ENCODE data around the gene HILPDA.

HILPDA gene

GRCh38 chr7:128479082-128479481 is 23.4 kb downstream of the HILPDA start:
- peak; percentile 35; the same call in 1 of the 2 replicates for TF ChIP-seq NFIC (IDR thresholded peaks at IDR 0.05)

- TF ChIP-seq NFIC (IDR thresholded peaks at IDR 0.05), result no peak
- no peak for TF ChIP-seq EP300 (IDR thresholded peaks at IDR 0.05; ENCODE audit: borderline replicate concordance)
- TF ChIP-seq REST (IDR thresholded peaks at IDR 0.05; ENCODE audit: low read depth), result no peak
- TF ChIP-seq USF1 (IDR thresholded peaks at IDR 0.05), result no peak
- TF ChIP-seq TAF1 (IDR thresholded peaks at IDR 0.05; ENCODE audit: low read depth), result no peak
- TF ChIP-seq CREB1 (IDR thresholded peaks at IDR 0.05; ENCODE audit: low read depth), result no peak
- no peak for TF ChIP-seq YY1 (IDR thresholded peaks at IDR 0.05; ENCODE audit: low read depth)
- TF ChIP-seq TEAD4 (IDR thresholded peaks at IDR 0.05), result no peak
- no peak for TF ChIP-seq MAX (IDR thresholded peaks at IDR 0.05)
- TF ChIP-seq RAD21 (IDR thresholded peaks at IDR 0.05; ENCODE audit: low read depth), result no peak
- TF ChIP-seq EGR1 (IDR thresholded peaks at IDR 0.05), result no peak
- no peak for TF ChIP-seq TCF12 (IDR thresholded peaks at IDR 0.05; ENCODE audit: low read depth)
- no peak for TF ChIP-seq ZBTB7A (IDR thresholded peaks at IDR 0.05; ENCODE audit: low read depth)
- no peak for TF ChIP-seq CEBPB (IDR thresholded peaks at IDR 0.05)
- no peak for TF ChIP-seq FOXM1 (IDR thresholded peaks at IDR 0.05; ENCODE audit: borderline replicate concordance, low read depth)
Measured at GRCh38 chr7:128497405-128497804, 41.7 kb downstream of the HILPDA start.

Measured in Ishikawa (cell line).